ENCODE data around the gene AATK.

AATK gene

GRCh38 chr17:81166033-81166492 lies at the start of gene AATK:
TSS of gene AATK (minus strand) at chr17:81166221. CDS start at chr17:81165992, 229 bp downstream.
- no peak for FAIRE-seq
- DNase-seq (ENCODE audit: extremely low spot score, insufficient read length, low read depth) = no peak

GRCh38 chr17:81213978-81214377 lies 48.0 kb upstream of the AATK start:
- no peak for DNase-seq (ENCODE audit: extremely low spot score, insufficient read length, low read depth)
- FAIRE-seq = no peak

GRCh38 chr17:81212365-81212764 lies 46.3 kb upstream of the AATK start:
- FAIRE-seq = no peak

GRCh38 chr17:81210868-81211267 lies 44.8 kb upstream of the AATK start:
- FAIRE-seq (no peak), DNase-seq (ENCODE audit: extremely low spot score, insufficient read length, low read depth) (no peak)

More at GRCh38 chr17:81212365-81212764, 46.3 kb upstream of the AATK start:
- no peak for DNase-seq (ENCODE audit: extremely low spot score, insufficient read length, low read depth)

GRCh38 chr17:81210466-81210865 lies 44.4 kb upstream of the AATK start:
- FAIRE-seq = no peak
- no peak for DNase-seq (ENCODE audit: extremely low spot score, insufficient read length, low read depth)

GRCh38 chr17:81209141-81209540 lies 43.1 kb upstream of the AATK start:
- DNase-seq (ENCODE audit: extremely low spot score, insufficient read length, low read depth) (no peak), FAIRE-seq (no peak)

GRCh38 chr17:81208651-81209050 lies 42.6 kb upstream of the AATK start:
- no peak for FAIRE-seq
- no peak for DNase-seq (ENCODE audit: extremely low spot score, insufficient read length, low read depth)

- DNase-seq (ENCODE audit: extremely low spot score, insufficient read length, low read depth) (no peak), FAIRE-seq (peak; percentile 26)
Observed at GRCh38 chr17:81207610-81208581, 41.9 kb upstream of the AATK start.

GRCh38 chr17:81206657-81207056 lies 40.6 kb upstream of the AATK start:
- FAIRE-seq (no peak), DNase-seq (ENCODE audit: extremely low spot score, insufficient read length, low read depth) (no peak)

GRCh38 chr17:81206166-81206565 lies 40.1 kb upstream of the AATK start:
- DNase-seq (ENCODE audit: extremely low spot score, insufficient read length, low read depth) (no peak), FAIRE-seq (no peak)

- no peak for DNase-seq (ENCODE audit: extremely low spot score, insufficient read length, low read depth)
- no peak for FAIRE-seq
Observed at GRCh38 chr17:81204578-81204977, 38.6 kb upstream of the AATK start.

GRCh38 chr17:81203136-81203535 lies 37.1 kb upstream of the AATK start:
- FAIRE-seq = no peak
- no peak for DNase-seq (ENCODE audit: extremely low spot score, insufficient read length, low read depth)

- FAIRE-seq (no peak), DNase-seq (ENCODE audit: extremely low spot score, insufficient read length, low read depth) (no peak)
Observed at GRCh38 chr17:81202318-81202717, 36.3 kb upstream of the AATK start.

GRCh38 chr17:81200695-81201580 lies 34.9 kb upstream of the AATK start:
- FAIRE-seq (peak; percentile 46), DNase-seq (ENCODE audit: extremely low spot score, insufficient read length, low read depth) (peak; percentile 36)

GRCh38 chr17:81200201-81200600 lies 34.2 kb upstream of the AATK start:
- FAIRE-seq = no peak

GRCh38 chr17:81199482-81199830 lies 33.4 kb upstream of the AATK start:
- DNase-seq (ENCODE audit: extremely low spot score, insufficient read length, low read depth) = no peak
- FAIRE-seq = no peak

More at GRCh38 chr17:81200201-81200600, 34.2 kb upstream of the AATK start:
- no peak for DNase-seq (ENCODE audit: extremely low spot score, insufficient read length, low read depth)

- FAIRE-seq = no peak
- DNase-seq (ENCODE audit: extremely low spot score, insufficient read length, low read depth) = no peak
Observed at GRCh38 chr17:81198826-81199481, 32.9 kb upstream of the AATK start.

GRCh38 chr17:81197831-81198490 lies 31.9 kb upstream of the AATK start:
- DNase-seq (ENCODE audit: extremely low spot score, insufficient read length, low read depth) (no peak), FAIRE-seq (no peak)

- FAIRE-seq = no peak
- no peak for DNase-seq (ENCODE audit: extremely low spot score, insufficient read length, low read depth)
Observed at GRCh38 chr17:81197409-81197795, 31.4 kb upstream of the AATK start.

All from GM18507 (cell line).